Esophagus (tissue), 2 donors: ENCODE data around the gene PCNT. TPM values are rescaled to one million over a fixed set of nuclear protein-coding genes. Genes with fewer than 3 reads are reported as not detected.

Experiments
- H3K27ac ChIP-seq, 2 donors: one replicate each; pipeline ENCODE4 v1.5.1; 2013; ENCODE audit warnings: low read depth in 2 of 2, mild to moderate bottlenecking in 2 of 2, inconsistent platforms in 1 of 2, low read length in 1 of 2, moderate library complexity in 1 of 2
- H3K27me3 ChIP-seq, 2 donors: one replicate each; pipeline ENCODE4 v1.6.1; 2013; ENCODE audit warnings: low read length in 2 of 2, control low read depth in 1 of 2, mild to moderate bottlenecking in 1 of 2; ENCODE audit not compliant: insufficient read depth in 2 of 2, control insufficient read depth in 1 of 2
- H3K36me3 ChIP-seq, 2 donors: one replicate each; pipeline ENCODE4 v1.6.1; 2013; ENCODE audit warnings: low read length in 1 of 2; ENCODE audit not compliant: control insufficient read depth in 2 of 2, insufficient read depth in 2 of 2
- H3K4me1 ChIP-seq, 2 donors: one replicate each; pipeline ENCODE4 v1.6.1; 2013; ENCODE audit warnings: low read length in 1 of 2; ENCODE audit not compliant: control insufficient read depth in 2 of 2, insufficient read depth in 2 of 2
- H3K4me3 ChIP-seq, 2 donors: one replicate each; pipeline ENCODE4 v1.5.1; 2013; ENCODE audit warnings: low read length in 2 of 2, mild to moderate bottlenecking in 2 of 2, low read depth in 1 of 2, moderate library complexity in 1 of 2
- H3K9me3 ChIP-seq, 2 donors: one replicate each; pipeline ENCODE4 v1.6.1; 2013; ENCODE audit warnings: mild to moderate bottlenecking in 2 of 2, low read depth in 1 of 2, low read length in 1 of 2, moderate library complexity in 1 of 2; ENCODE audit not compliant: control insufficient read depth in 2 of 2, insufficient read depth in 1 of 2
- WGBS, 2 donors: extraction: QIAGEN DNeasy Blood & Tissue Kit; methylation state at CpG; one replicate each; pipeline ENCODE4 v1.1.7; 2013; 5-methylcytosine and 5-hydroxymethylcytosine counted together
- polyA plus RNA-seq, 2 donors: library from polyadenylated mRNA; stranded (reverse); fragments of 200-250 nt; gene quantifications; one replicate each; pipeline ENCODE4 v1.2.3, GENCODE V29; 2013
- donor health status: healthy with polysubstance abuse.
- donor health status: Bipolar disorder and iron deficiency.

Gene PCNT
- polyA plus RNA-seq, 2 donors = 14.1 to 14.9 TPM

DNA sequence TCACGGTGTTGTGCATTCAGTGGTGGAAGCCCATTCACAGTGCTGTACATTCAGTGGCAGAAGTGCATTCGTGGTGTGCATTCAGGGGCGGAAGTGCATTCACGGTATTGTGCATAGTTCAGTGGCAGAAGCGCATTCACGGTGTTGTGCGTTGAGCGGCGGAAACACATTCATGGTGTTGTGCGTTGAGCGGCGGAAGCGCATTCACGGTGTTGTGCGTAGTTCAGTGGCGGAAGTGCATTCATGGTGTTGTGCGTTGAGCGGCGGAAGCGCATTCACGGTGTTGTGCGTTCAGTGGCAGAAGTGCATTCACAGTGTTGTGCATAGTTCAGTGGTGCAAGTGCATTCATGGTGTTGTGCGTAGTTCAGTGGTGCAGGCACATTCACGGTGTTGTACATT lies 60.6 kb downstream of the PCNT start:
- peaks cover 11 to 39% of the 10 kb centered on the region in 2 donors for H3K36me3 ChIP-seq
- WGBS, 2 donors = 98 to 99% methylated on average over 24 of the region's 24 CpGs

DNA sequence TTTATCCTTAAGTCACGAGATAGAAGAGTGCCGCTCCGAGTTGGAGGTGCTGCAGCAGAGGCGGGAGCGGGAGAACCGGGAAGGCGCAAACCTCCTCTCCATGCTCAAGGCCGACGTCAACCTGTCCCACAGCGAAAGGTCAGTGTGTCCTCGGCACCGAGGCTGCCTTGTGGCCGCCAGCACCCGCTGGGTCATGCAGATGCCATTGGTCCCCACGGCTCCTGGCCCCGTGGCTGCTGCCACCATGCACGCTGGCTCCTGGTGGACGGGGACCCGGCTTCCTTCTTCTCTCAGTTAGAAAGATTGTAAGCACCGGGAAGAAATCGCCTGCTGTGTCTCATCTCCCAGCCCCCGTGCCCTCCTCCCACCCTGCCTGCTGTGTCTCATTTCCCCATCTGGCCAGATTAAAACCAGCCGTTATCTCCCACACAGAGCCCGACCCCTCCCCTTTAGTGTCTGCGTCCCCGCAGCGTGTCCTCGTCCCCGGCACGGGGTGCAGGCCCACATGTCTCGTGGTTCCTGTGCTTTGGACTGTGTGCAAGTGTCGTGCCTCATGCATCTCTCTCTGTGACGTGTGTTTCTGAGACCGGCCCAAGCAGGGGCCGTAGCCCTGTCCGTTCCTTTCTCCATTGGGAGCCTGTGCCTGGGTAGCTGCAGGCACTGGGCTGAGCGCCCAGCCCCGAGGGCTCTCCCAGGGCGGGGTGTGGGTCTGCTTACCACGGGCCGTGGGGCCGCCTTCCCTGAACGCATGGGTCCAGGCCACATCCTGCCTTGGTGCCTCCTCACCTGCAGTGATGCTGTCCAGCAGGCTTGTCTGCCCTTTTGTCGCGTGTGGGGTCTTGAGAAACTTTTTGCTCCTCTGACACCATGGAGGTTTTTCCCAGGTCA lies 62.1 kb downstream of the PCNT start:
- Histone ChIP-seq H3K4me3 (no peak overlapping the region), H3K36me3 (peaks cover 11 to 50% of the 10 kb centered on the region in 2 donors)

More for the DNA sequence above, 60.6 kb downstream of the PCNT start:
- Histone ChIP-seq H3K27ac (no peak overlapping the region), H3K4me3 (no peak overlapping the region), H3K4me1 (peaks cover 0 to 2% of the 10 kb centered on the region in 2 donors), H3K9me3 (peaks cover 0 to 7% of the 10 kb centered on the region in 2 donors), H3K27me3 (no peaks in the 10 kb centered on the region)

DNA sequence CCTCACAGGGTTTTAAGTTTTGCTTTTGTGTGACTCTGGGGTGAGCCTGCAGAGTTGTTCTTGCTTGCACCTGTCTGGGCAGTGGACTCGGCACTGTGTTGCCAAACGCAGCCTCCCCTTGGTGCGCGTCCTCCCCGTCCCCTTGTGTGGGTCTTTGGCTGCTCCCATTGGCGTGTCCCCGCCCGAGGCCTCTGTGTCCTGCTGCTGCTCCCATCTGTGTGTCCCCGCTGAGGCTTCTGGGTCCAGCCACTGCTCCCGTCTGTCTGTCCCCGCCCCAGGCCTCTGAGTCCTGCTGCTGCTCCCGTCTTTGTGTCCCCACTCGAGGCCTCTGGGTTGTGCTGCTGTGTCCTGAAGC lies 62.8 kb downstream of the PCNT start:
- Histone ChIP-seq H3K27me3 (no peaks in the 10 kb centered on the region), H3K4me1 (no peaks in the 10 kb centered on the region), H3K4me3 (no peak overlapping the region), H3K9me3 (peaks cover 0 to 7% of the 10 kb centered on the region in 2 donors), H3K36me3 (peaks cover 11 to 54% of the 10 kb centered on the region in 2 donors), H3K27ac (no peak overlapping the region)
- 96 to 97% methylated on average over 13 of the region's 13 CpGs for WGBS, 2 donors

More for the DNA sequence above, 62.1 kb downstream of the PCNT start:
- Histone ChIP-seq H3K4me1 (no peaks in the 10 kb centered on the region), H3K27me3 (no peaks in the 10 kb centered on the region), H3K27ac (no peak overlapping the region), H3K9me3 (peaks cover 0 to 7% of the 10 kb centered on the region in 2 donors)
- WGBS, 2 donors = 86 to 87% methylated on average over 45 of the region's 45 CpGs

DNA sequence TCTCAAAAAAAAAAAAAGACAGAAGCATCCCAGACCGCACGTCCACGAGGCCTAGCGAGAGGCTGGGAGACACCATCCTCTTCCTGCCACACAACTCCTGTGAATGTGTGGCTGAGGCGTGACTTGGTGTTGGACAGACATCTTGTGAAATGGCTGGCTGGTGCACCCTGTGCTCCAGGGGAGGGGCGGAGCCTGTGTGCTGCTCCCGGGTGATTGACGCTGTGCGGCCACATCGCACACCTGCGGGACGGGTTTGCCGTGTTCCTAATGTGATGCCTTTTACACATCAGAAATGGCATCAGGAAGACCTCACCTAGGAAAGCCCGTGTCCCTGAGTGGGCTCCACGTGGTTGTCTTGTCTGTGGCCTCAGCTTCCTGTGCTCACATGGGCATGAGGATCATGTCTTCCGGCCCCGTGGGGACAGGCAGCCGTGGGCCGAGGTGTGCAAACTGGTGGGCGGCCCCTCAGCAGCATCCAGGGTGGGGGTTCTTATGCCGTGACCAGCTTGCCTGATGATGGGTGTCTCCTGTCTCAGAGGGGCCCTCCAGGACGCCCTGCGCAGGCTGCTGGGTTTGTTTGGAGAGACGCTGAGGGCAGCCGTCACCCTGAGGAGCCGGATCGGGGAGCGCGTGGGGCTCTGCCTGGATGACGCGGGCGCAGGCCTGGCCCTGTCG lies 64.4 kb downstream of the PCNT start:
- Histone ChIP-seq H3K4me1 (peaks cover 0 to 5% of the 10 kb centered on the region in 2 donors), H3K36me3 (peaks cover 6 to 54% of the 10 kb centered on the region in 2 donors), H3K27ac (no peak overlapping the region), H3K9me3 (no peaks in the 10 kb centered on the region), H3K27me3 (no peaks in the 10 kb centered on the region), H3K4me3 (no peak overlapping the region)
- WGBS, 2 donors = 92 to 94% methylated on average over 33 of the region's 33 CpGs

DNA sequence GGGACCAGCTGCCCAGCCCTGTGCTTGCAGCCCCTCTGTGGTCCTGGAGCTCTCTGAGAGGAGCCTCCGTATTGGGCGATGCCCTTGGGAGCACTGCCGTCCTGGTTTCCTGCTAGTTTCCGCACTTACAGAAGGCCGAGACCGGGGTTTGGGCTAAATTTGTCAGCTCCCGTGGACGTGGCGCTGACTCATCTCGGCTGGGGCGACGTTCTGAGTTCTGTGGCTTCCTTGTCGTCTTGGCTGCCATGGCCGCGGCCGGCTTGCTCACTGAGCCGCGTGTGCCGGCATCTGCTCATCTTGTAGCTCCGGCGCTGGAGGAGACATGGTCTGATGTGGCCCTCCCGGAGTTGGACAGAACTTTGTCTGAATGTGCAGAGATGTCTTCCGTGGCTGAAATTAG lies 64.9 kb downstream of the PCNT start:
- peaks cover 0 to 5% of the 10 kb centered on the region in 2 donors for H3K4me1 ChIP-seq
- H3K27ac ChIP-seq = no peak overlapping the region
- H3K4me3 ChIP-seq = no peak overlapping the region
- H3K27me3 ChIP-seq = no peaks in the 10 kb centered on the region
- 92 to 94% methylated on average over 23 of the region's 23 CpGs for WGBS, 2 donors
- H3K36me3 ChIP-seq = peaks cover 6 to 60% of the 10 kb centered on the region in 2 donors
- H3K9me3 ChIP-seq = no peaks in the 10 kb centered on the region

DNA sequence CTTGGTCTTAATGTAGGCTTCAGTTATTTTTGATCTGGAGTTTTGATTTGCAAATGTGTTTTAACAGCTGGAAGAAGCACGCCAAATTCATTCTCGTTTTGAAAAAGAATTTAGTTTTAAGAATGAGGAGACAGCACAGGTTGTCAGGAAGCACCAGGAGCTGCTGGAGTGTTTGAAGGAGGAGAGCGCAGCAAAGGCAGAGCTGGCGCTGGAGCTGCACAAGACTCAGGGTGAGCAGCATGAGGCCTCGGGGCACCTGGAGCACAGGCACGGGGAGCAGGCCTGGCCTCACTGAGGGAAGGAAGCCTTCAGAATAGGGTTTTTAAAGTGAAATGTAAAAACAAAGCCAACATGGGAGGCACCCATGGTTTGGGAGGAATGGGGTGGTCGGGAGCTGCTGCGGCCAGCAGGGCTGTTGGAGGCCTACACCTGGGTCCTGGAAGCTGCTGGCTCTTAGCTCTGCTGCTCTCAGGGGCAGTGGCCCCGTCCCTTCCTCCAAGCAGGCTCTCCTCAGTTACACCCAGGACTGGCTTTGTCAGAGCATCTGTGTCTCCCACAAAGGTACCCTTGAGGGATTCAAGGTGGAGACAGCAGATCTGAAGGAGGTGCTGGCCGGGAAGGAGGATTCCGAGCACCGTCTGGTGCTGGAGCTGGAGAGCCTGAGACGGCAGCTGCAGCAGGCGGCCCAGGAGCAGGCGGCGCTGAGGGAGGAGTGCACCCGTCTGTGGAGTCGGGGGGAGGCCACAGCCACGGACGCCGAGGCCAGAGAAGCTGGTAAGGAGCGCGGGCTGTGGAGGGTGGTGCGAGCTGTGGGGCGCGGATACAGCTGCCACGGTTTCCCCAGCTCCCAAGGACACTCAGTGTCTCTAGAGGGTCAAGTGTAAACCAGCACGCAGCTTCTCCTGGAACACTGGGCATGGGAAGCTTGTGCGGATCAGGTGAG lies 66.9 kb downstream of the PCNT start:
- Histone ChIP-seq H3K4me1 (peaks cover 0 to 5% of the 10 kb centered on the region in 2 donors), H3K27ac (no peak overlapping the region), H3K4me3 (no peak overlapping the region), H3K27me3 (no peaks in the 10 kb centered on the region), H3K9me3 (no peaks in the 10 kb centered on the region), H3K36me3 (peaks cover 3 to 59% of the 10 kb centered on the region in 2 donors)
- 93 to 95% methylated on average over 29 of the region's 29 CpGs for WGBS, 2 donors

DNA sequence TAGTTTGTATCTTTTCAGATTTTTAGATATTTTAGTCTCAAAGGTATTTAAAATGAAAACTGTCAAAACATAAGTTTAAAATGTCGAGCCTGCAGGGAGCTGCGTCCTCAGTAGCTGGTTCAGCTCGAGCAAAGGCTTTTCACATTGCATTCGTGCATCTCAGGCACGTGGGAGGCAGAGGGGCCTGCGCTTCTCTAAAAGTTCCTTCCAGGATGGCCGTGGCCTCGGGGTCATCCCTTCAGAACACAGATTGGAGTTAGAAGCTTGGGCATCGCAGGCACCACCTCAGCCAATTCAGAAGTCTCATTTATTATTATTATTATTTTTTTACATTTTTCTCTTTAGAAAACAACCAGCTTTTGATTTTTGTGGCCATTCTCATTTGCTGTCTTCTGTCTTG lies 67.8 kb downstream of the PCNT start:
- H3K27ac ChIP-seq = no peak overlapping the region
- no peaks in the 10 kb centered on the region for H3K27me3 ChIP-seq
- H3K4me1 ChIP-seq = peaks cover 0 to 5% of the 10 kb centered on the region in 2 donors
- H3K4me3 ChIP-seq = no peak overlapping the region
- 91 to 93% methylated on average over 9 of the region's 9 CpGs for WGBS, 2 donors
- H3K9me3 ChIP-seq = no peaks in the 10 kb centered on the region
- peaks cover 3 to 52% of the 10 kb centered on the region in 2 donors for H3K36me3 ChIP-seq

DNA sequence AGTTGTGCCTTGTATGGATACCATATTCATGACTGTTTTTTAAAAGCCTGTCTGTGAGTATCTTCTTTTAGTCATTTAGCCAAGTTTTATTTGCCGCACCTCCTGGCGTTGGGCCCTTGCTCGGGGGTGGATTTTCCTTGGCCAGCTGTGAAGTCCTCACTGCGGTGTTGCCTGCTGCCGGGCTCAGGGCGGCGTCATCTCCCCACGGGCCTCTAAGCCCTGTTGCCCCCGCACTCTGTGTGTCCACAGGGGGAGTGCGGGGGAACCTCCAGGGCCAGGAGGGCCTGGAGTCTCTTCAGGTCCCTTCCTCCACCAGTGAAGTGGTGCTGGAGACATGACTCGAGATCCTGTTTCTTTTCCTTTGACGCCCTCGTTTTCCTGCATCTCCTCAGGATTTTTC lies 69.0 kb downstream of the PCNT start:
- Histone ChIP-seq H3K4me1 (peaks cover 0 to 5% of the 10 kb centered on the region in 2 donors), H3K9me3 (no peaks in the 10 kb centered on the region), H3K27me3 (no peaks in the 10 kb centered on the region), H3K27ac (no peak overlapping the region), H3K36me3 (peaks cover 3 to 51% of the 10 kb centered on the region in 2 donors), H3K4me3 (no peak overlapping the region)
- 41 to 44% methylated on average over 12 to 13 of the region's 13 CpGs for WGBS, 2 donors

DNA sequence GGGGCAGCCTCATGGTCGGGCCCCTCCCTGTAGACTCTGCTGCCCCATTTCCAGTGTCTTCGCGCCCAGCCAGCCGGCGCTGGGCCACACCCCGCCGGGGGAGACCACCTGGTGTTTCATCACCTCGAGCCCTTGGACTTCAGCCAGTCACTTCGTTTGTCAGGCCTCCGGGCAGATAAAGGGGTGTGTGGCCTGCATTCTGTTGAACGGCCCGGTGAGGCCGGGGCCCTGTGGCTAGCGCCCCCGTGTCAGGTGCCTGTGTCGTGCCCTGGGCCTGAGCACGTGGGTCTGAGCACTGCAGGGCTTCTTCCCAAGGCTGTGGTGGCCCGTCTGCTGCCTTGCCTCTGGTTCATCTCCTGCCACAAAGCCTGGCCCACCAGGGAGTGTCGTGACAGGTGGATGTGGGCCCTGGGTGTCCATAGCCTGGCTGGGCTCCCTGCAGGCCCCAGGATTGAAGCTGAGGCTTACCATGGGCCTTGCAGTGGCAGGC lies 69.5 kb downstream of the PCNT start:
- no peak overlapping the region for H3K27ac ChIP-seq
- H3K4me1 ChIP-seq = peaks cover 0 to 5% of the 10 kb centered on the region in 2 donors
- H3K36me3 ChIP-seq = peaks cover 3 to 55% of the 10 kb centered on the region in 2 donors
- H3K9me3 ChIP-seq = no peaks in the 10 kb centered on the region
- WGBS, 2 donors = 63 to 79% methylated on average over 19 of the region's 19 CpGs
- H3K4me3 ChIP-seq = no peak overlapping the region
- H3K27me3 ChIP-seq = no peaks in the 10 kb centered on the region
